HG03565 (cell line): ENCODE data around the gene ASCL5.

Experiments used
- ATAC-seq: cut with Tn5 transposase; IDR thresholded peaks from one replicate; pipeline ENCODE4 v1.9.1; 2021; ENCODE audit warnings: mild to moderate bottlenecking, moderate library complexity; ENCODE audit not compliant: unreplicated experiment

ASCL5 gene

GRCh38 chr1:201153474-201154388 lies 26.7 kb upstream of the ASCL5 start:
- ATAC-seq = peak; percentile 24

GRCh38 chr1:201149400-201149799 lies 22.4 kb upstream of the ASCL5 start:
- no peak for ATAC-seq

DNA sequence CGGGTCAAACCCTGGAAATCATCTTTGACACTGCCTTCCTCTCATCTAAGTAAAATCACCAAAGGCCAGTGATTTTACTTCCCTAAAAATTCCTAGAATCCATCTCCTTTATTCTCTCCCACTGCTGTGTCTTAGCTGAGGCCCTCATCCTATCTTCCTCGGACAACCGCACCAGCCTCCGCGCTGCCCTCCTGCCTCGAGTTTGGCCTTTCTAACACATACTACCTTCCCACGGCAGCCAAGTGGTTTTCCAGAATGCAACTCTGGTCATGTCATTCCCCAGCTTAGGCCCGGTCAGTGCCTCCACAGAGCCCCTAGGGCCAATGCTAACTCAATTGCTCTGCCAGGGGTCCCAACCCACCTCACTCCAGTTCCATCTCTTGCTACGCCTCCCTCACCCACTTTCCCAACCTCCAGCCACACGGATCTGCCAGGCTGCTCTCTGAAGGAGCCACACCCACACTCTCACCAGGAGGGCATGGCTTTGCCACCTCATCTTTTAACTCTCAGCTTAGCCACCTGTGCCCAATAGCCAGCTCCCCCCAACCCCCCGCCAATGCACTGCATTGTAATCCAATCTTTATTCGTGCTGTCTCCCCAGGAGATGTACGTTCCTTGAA lies 20.5 kb upstream of the ASCL5 start:
- no peak for ATAC-seq

- no peak for ATAC-seq
Observed at GRCh38 chr1:201146626-201147390, 19.8 kb upstream of the ASCL5 start.

- no peak for ATAC-seq
Observed at GRCh38 chr1:201145816-201146215, 18.8 kb upstream of the ASCL5 start.

DNA sequence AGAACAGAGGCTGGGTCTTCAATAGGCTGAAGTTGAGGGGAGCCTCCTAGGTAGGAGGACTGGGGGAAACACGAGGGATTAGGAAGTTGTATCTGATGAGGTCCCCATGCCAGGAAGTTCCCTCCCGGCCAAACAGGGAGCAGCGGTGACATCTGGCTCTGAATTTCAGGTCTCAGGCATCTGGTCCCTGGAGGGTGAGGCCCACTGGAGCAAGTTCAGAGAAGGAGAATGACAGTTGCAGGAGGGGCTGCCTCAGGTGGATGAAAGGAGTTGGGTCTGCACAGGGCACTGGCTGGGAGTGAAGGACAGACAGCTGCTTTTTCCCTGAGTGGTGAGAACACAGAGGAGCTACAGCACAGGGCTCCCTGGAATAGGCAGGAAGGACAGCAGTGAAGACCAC lies 18.1 kb upstream of the ASCL5 start:
- no peak for ATAC-seq

DNA sequence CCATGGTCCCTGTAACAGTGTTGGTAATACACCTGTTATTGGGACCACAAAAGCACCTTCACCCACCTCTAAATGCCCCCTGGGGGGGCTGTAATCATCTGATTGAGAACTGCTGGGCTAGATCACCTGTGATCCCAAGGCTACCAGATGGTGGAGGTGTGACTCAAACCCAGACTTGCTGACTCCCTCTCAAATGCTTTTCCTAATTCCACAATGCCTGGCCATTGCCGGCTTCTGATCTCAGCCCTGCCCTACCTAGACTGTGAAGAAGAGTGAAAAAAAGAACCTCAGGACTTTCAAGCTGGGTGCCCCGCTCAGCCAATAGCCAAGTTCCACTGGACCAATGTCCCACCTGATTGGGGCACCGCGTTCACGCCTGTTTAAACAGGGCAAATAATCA lies 17.7 kb upstream of the ASCL5 start:
- ATAC-seq = no peak

DNA sequence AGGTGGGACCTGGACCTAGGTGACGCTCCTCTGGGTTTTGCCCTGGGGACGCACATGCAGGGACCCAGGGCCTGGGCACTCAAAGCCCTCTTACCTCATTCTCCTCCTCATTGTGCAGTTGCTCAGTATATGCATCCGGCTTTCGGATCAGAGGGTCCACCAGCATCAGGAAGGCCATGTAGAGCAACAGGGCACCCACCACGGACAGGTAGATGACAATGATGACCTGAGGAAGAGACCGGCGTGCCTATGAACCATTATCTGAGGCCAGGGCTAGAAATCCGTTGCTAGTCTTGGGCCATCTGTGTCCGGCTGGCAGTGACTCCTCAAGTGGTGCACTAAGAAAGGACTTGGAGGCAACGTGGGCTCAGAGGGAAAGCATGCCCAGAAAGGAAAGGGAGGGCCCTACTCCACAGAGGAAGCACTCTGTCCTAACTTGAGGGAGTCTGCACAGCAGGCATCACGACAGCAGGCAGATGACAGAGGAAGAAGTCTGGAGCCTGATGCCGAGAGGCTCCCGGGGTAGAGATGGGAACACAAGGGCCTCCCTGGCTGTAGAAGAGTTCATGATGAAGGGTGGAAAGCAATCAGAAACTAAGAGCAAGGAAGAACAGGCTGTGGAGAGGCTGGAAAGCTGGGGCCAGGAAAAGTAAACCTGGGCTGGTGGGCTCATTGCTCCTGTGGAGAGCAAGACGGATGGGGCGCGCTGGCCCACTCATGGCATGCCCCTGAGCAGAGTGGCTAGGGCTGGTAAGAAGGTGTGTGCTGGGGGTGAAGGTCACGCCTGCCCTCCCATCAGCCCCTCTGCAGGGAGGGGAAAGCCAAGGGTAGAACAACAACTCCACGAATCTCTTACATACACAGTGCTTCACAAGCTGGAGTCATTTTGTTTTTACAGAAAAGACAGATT lies 17.0 kb upstream of the ASCL5 start:
- no peak for ATAC-seq

DNA sequence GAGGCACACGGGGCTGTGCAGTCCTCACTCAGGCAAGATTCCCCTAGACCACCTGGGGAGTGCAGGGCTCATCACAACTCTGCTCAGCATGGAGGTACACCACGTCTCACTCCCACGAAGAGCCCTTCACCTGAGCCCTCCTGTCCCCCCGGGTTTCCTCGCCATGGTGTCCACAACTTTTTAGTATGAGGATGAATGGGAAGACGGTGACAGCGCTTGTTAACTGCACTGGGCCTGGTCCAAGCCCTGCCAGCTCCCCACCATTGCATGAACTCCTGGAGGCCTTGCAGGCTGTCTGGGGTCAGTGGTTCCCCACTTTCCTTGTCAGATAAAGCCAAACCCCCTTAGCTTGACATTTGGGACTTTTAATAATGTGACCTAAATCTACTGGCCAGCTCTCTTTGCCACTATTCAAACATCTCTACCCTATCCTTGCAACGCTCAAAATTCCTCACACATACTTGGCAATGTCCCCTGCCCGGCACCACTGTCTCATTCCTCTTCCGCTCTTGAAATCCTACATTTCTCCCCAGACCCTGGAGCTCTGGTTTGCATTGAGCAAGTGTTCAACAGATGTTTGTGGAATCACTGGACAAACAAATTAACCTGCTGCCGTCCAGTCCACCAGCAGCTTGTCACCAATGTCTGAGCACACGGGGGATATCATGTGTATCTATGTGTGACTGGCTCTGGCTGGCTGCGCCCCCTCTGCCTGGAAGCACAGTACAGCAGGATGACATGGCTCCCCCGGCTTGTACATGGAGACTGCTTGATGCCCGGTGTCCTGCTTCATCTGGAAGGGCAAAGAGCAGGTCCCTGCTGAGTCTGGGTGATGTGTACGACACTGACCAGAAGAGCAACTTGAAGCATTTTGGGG lies 16.1 kb upstream of the ASCL5 start:
- no peak for ATAC-seq

GRCh38 chr1:201142011-201142848 lies 15.2 kb upstream of the ASCL5 start:
- no peak for ATAC-seq

DNA sequence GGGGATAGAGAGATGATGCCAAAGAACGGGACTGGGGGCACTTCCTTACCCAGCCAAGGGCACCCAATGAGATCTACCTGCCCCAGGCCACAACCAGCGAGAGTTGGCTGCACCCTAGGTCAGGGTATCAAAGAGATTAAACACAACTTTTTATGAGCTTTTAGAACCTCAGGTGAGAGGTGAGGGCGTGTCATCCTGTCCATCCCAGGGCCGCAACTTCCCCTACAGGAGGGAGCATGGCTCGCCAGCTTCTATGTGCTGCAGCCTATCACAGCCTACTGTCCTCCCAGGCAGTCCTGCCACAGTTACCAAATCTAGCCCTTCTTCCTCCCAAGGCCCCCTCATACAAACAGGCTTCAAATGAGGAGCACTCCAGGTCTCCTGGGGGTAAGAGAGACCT lies 14.4 kb upstream of the ASCL5 start:
- ATAC-seq = no peak

GRCh38 chr1:201140941-201141260 lies 13.9 kb upstream of the ASCL5 start:
- ATAC-seq = no peak

- no peak for ATAC-seq
Observed at GRCh38 chr1:201140235-201140940, 13.4 kb upstream of the ASCL5 start.

DNA sequence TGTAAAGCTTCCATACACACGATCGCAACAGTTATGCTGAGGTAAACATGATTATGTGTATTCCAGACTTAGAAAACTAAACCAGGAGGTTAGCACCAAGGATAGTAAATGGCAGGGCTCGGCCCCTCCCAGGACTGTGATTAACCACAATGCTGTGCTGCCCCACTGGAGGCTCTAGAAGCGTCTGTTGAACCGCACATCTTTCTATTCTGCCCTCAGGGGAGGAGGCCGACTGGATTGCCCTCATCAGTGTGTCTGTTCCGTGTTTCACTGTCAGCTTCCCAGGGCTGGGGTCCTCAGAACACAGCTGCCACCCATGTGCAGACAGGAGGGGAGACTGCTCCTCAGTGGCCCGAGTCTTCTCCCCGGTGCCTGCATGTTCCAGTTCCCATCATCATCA lies 12.8 kb upstream of the ASCL5 start:
- ATAC-seq = no peak

DNA sequence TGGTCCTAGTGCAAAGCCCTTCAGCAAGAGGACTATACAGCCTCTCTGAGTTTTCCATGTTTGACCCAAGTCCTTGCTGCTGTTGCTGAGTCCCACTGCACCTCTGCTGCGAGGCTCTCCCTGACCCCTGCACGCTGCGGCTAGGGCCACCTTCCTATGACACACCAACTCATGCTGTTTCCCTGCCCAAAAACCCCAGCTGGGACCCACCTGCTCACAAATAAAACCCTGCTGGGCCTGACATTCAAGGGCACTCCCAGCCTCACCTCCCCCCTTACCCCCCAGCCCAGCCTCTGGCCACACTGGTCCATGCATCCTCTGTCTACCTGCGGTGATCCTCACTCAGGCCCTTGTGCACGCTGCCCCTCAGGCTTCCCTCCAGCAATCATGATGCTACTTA lies 12.3 kb upstream of the ASCL5 start:
- ATAC-seq = no peak

DNA sequence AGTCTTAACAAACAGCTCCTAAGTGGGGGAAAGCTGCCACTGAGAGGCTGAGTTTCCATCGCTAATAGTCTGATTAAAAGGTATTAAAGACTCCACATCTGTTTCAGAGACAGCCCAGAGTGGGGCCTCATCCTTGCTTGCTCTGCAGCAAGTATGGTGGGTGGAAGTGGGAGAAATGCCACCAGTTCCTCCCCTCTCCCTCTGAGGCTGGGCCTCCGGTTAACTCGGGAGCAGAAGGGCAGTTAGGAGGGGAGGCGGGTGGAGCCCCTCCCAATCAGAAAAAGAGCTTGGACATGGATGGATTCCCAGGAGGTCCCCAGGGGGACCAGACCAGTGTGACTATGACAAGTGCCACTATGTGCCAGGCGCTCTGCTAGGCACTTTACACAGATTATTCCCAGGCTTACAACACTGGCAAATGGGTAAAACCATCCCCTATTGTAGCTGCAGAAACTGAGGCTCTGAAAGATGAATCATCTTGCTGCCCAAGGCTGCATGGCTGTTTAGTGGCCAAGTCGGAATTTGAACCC lies 11.4 kb upstream of the ASCL5 start:
- no peak for ATAC-seq

- no peak for ATAC-seq
Observed at GRCh38 chr1:201137579-201138310, 10.8 kb upstream of the ASCL5 start.
